Measurements from ENCODE around the gene NRP1. TPM values are rescaled to one million over a fixed set of nuclear protein-coding genes. Genes with fewer than 3 reads are reported as not detected.

The NRP1 gene
- polyA plus RNA-seq, 2 of the 4 experiments (the other 2 are of a cell fraction): 121 to 259 TPM

DNA sequence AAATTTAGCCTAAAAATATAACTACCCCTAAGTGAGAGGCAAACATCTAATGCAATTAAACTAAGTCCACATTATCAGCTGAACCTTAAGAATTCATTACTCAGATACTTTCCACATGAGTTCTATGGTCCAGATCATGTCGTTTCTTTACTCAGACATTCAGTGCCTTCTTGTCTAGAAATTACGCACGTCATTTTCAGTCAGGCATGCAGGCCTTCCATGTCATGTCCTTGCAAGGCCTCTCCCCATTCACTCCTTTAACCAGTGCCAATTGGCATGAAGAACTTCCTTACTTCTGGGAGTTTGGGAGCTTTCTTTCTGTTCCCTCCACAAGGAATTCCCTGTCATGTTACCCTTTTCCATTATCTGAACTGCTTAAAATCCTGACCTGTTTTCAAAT lies 118.8 kb downstream of the NRP1 start (continued):
- TF ChIP-seq SMC3 (IDR thresholded peaks at IDR 0.05): no peak
- no peak for TF ChIP-seq KDM1A (IDR thresholded peaks at IDR 0.05; ENCODE audit: low read depth)

DNA sequence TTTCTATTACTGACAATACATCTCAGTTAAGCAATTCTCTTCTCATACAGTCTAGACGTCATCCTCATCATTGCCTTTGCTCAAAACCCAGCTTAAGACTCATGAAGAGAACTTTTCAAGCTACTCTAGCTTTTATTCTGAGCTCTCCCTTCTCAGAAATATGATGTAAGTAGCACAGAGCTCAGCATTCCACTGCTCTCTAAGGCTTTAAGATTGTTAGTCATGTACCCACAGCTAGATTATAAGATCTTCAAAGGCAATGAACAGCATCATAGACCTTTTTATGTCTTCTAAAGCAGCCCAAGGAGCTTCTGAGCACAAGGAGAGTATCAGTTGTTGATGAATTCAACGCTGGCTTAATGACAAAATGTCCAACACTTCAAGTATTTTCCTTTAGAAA lies 119.3 kb downstream of the NRP1 start:
- ATAC-seq (no peak), DNase-seq (ENCODE audit: low read depth in 1 of 2, low spot score in 1 of 2) (no peak), FAIRE-seq (peak; percentile 65)
- H3K4me1 ChIP-seq: peaks cover 63% of the 10 kb centered on the region
- ChIA-PET POLR2A (no interaction called here), CTCF (interaction anchor here (1.0 to 1.4 kb wide), 3 partner anchors 11 to 34 kb away, joined by 3 to 6 read pairs (median 4); no protein-coding TSS in a partner anchor)
- no peak overlapping the region for H3K4me3 ChIP-seq
- H3K4me2 ChIP-seq: no peak overlapping the region
- TF ChIP-seq KDM1A (IDR thresholded peaks at IDR 0.05; ENCODE audit: low read depth) (no peak), JUN (IDR thresholded peaks at IDR 0.05) (no peak), RNF2 (IDR thresholded peaks at IDR 0.05; ENCODE audit: borderline replicate concordance, low read depth) (no peak), KDM5A (IDR thresholded peaks at IDR 0.05) (no peak), HEYL (CRISPR knock-in tag; IDR thresholded peaks at IDR 0.05) (no peak), NPAS2 (CRISPR knock-in tag; IDR thresholded peaks at IDR 0.05; ENCODE audit: borderline replicate concordance) (no peak), FOSL2 (IDR thresholded peaks at IDR 0.05) (no peak), FOSL2 (CRISPR knock-in tag; IDR thresholded peaks at IDR 0.05) (no peak), TP53 (CRISPR knock-in tag; IDR thresholded peaks at IDR 0.05) (no peak), FOSB (CRISPR knock-in tag; IDR thresholded peaks at IDR 0.05) (no peak), MYC (IDR thresholded peaks at IDR 0.05; ENCODE audit: borderline replicate concordance, low read length) (no peak), ZC3H11A (IDR thresholded peaks at IDR 0.05) (no peak), ESRRA (IDR thresholded peaks at IDR 0.05; ENCODE audit: borderline replicate concordance, low read length) (no peak)
- TF ChIP-seq, protein P1, sequence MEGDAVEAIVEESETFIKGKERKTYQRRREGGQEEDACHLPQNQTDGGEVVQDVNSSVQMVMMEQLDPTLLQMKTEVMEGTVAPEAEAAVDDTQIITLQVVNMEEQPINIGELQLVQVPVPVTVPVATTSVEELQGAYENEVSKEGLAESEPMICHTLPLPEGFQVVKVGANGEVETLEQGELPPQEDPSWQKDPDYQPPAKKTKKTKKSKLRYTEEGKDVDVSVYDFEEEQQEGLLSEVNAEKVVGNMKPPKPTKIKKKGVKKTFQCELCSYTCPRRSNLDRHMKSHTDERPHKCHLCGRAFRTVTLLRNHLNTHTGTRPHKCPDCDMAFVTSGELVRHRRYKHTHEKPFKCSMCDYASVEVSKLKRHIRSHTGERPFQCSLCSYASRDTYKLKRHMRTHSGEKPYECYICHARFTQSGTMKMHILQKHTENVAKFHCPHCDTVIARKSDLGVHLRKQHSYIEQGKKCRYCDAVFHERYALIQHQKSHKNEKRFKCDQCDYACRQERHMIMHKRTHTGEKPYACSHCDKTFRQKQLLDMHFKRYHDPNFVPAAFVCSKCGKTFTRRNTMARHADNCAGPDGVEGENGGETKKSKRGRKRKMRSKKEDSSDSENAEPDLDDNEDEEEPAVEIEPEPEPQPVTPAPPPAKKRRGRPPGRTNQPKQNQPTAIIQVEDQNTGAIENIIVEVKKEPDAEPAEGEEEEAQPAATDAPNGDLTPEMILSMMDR (IDR thresholded peaks at IDR 0.05): no peak
- TF ChIP-seq, protein P2, sequence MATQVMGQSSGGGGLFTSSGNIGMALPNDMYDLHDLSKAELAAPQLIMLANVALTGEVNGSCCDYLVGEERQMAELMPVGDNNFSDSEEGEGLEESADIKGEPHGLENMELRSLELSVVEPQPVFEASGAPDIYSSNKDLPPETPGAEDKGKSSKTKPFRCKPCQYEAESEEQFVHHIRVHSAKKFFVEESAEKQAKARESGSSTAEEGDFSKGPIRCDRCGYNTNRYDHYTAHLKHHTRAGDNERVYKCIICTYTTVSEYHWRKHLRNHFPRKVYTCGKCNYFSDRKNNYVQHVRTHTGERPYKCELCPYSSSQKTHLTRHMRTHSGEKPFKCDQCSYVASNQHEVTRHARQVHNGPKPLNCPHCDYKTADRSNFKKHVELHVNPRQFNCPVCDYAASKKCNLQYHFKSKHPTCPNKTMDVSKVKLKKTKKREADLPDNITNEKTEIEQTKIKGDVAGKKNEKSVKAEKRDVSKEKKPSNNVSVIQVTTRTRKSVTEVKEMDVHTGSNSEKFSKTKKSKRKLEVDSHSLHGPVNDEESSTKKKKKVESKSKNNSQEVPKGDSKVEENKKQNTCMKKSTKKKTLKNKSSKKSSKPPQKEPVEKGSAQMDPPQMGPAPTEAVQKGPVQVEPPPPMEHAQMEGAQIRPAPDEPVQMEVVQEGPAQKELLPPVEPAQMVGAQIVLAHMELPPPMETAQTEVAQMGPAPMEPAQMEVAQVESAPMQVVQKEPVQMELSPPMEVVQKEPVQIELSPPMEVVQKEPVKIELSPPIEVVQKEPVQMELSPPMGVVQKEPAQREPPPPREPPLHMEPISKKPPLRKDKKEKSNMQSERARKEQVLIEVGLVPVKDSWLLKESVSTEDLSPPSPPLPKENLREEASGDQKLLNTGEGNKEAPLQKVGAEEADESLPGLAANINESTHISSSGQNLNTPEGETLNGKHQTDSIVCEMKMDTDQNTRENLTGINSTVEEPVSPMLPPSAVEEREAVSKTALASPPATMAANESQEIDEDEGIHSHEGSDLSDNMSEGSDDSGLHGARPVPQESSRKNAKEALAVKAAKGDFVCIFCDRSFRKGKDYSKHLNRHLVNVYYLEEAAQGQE (IDR thresholded peaks at IDR 0.05): no peak
- peak overlapping the region; percentile 66 to 82; a peak in 5 of 6 replicates for H3K27ac ChIP-seq
- no peaks in the 10 kb centered on the region for H3K9me3 ChIP-seq
- 94% methylated on average over 2 of the region's 2 CpGs for WGBS (ENCODE audit: missing lambda C conversion rate)

DNA sequence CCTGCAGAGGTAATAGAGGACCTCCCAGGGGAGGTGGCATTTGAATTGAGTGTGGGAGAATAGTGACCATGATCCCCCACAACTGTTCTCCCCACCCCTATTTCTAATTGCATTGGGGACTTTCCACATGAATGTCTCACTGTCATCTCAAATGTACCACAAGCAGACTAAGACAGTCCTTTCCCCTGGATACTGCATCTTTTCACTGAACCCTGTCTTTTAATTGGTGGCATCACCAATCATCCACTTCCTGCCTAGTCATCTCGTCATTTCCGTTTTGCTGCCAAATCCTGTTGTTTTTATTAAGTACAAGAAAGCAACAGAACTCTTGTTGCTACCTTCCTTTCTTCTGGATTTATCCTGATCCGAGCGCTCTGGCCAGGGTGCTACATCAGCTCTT lies 120.3 kb downstream of the NRP1 start:
- DNase-seq (ENCODE audit: low read depth in 1 of 2, low spot score in 1 of 2) (no peak), FAIRE-seq (no peak), ATAC-seq (no peak)
- CTCF ChIA-PET: no interaction called here
- Histone ChIP-seq H3K4me2 (no peak overlapping the region), H3K4me1 (peaks cover 58% of the 10 kb centered on the region), H3K9me3 (no peaks in the 10 kb centered on the region), H3K27ac (peak overlapping the region in 1 of 2 experiments; percentile 54; a peak in 3 of 6 replicates), H3K4me3 (no peak overlapping the region)
- 93% methylated on average over 4 of the region's 4 CpGs for WGBS (ENCODE audit: missing lambda C conversion rate)
- POLR2A ChIA-PET: no interaction called here
- no peak for TF ChIP-seq RFX5 (IDR thresholded peaks at IDR 0.05)
- no peak for TF ChIP-seq TFCP2L1 (CRISPR knock-in tag; IDR thresholded peaks at IDR 0.05)
- TF ChIP-seq NPAS2 (CRISPR knock-in tag; IDR thresholded peaks at IDR 0.05; ENCODE audit: borderline replicate concordance): no peak
- no peak for TF ChIP-seq CHD4 (IDR thresholded peaks at IDR 0.05; ENCODE audit: borderline replicate concordance)
- no peak for TF ChIP-seq BHLHE40 (IDR thresholded peaks at IDR 0.05; ENCODE audit: low read depth, low read length)
- TF ChIP-seq FOSL2 (IDR thresholded peaks at IDR 0.05): no peak
- no peak for TF ChIP-seq FOSL2 (CRISPR knock-in tag; IDR thresholded peaks at IDR 0.05)
- TF ChIP-seq, protein P2 (IDR thresholded peaks at IDR 0.05): no peak
- no peak for TF ChIP-seq CBX8 (IDR thresholded peaks at IDR 0.05)
- TF ChIP-seq FOSB (CRISPR knock-in tag; IDR thresholded peaks at IDR 0.05): no peak
- TF ChIP-seq, protein P3, sequence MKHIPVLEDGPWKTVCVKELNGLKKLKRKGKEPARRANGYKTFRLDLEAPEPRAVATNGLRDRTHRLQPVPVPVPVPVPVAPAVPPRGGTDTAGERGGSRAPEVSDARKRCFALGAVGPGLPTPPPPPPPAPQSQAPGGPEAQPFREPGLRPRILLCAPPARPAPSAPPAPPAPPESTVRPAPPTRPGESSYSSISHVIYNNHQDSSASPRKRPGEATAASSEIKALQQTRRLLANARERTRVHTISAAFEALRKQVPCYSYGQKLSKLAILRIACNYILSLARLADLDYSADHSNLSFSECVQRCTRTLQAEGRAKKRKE (CRISPR knock-in tag; IDR thresholded peaks at IDR 0.05; ENCODE audit: low read depth): no peak
- TF ChIP-seq ZC3H11A (IDR thresholded peaks at IDR 0.05): no peak
- TF ChIP-seq KDM5A (IDR thresholded peaks at IDR 0.05): no peak
- no peak for TF ChIP-seq POLR2AphosphoS2 (conservative IDR thresholded peaks at IDR 0.05; ENCODE audit: low read length)
- TF ChIP-seq HDAC2 (IDR thresholded peaks at IDR 0.05): no peak
- TF ChIP-seq HOXB5 (CRISPR knock-in tag; IDR thresholded peaks at IDR 0.05): no peak
- TF ChIP-seq EP300 (IDR thresholded peaks at IDR 0.05): no peak
- no peak for TF ChIP-seq RNF2 (IDR thresholded peaks at IDR 0.05; ENCODE audit: borderline replicate concordance, low read depth)
- TF ChIP-seq TP53 (CRISPR knock-in tag; IDR thresholded peaks at IDR 0.05): no peak
